ENCODE data around the gene BRD4. TPM values are rescaled to one million over a fixed set of nuclear protein-coding genes. Genes with fewer than 3 reads are reported as not detected.

The BRD4 gene
- polyA plus RNA-seq, 3 donors = 3.7 to 19.2 (median 4.2) TPM

DNA sequence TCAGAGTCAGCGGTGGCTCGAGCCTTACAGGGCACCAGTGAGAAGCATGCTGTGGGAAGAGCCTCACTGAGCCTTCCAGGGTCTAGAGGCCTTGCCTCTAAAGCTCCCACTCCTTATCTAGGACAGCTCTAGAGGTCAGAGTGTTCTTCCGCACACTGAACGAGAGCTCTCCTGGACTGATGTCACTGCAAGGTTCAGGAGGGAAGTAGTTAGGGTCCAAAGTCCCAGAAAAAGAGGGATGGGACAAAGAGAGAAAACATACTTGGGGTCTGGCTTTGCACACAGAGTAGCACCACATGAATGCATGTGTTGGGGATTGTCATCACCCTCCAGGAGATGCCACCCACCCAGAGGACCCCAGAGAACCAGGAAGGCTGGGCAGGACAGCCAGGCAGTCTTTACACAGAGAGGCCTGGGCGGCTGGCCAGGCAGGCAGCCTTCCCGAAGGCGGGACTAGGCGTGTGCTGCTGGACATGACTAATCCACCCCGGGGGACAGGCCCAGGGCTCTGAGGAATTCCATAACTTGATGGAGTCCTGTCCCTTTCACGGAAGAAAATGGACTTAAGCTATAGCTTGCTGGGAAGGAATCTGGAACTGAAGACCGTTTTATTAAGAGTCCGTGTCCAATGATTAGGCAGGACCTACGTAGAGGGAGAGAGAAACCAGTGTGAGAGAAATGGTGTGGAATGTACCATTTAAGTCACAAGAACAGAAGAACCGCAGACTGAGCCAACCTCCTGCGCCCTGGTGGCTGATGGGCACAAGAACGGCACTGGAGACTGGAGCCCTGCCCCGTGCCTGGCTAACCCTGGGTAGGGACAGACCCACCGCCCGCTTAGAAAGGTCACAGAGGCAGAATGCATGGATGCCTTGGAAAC, 83.5 kb downstream of the BRD4 start:
- H3K4me3 ChIP-seq (replicated peaks in 1 of 3; ENCODE audit: low read depth in 2 of 3, low read length in 3 of 3) = no peak overlapping the region
- Mint-ChIP-seq H3K27ac (peak overlapping the region in 2 of 7 donors; percentile 1 to 20), H3K9me3 (peaks cover 0 to 2% (median 0%) of the 10 kb centered on the region in 7 donors), H3K4me1 (no peaks in the 10 kb centered on the region), H3K36me3 (peaks cover 72 to 96% of the 10 kb centered on the region in 2 donors), H3K27me3 (ENCODE audit: low read depth in 3 of 3) (no peaks in the 10 kb centered on the region), H3K4me3 (no peak overlapping the region)
- no peaks in the 10 kb centered on the region for H3K4me1 ChIP-seq (ENCODE audit: control insufficient read depth in 1 of 2, insufficient read depth in 2 of 2, low read length in 2 of 2)
- H3K27ac ChIP-seq (ENCODE audit: low read depth in 1 of 2, low read length in 2 of 2) = no peak overlapping the region
- no peaks in the 10 kb centered on the region for H3K27me3 ChIP-seq (ENCODE audit: control insufficient read depth in 2 of 2, insufficient read depth in 2 of 2, low read length in 2 of 2)
- H3K9ac ChIP-seq (ENCODE audit: insufficient read depth, low read length, poor library complexity, severe bottlenecking) = no peak overlapping the region
- peaks cover 99% of the 10 kb centered on the region for H4K20me1 ChIP-seq (ENCODE audit: insufficient read depth, low read length)
- H3K9me3 ChIP-seq (replicated peaks in 1 of 2; ENCODE audit: control insufficient read depth in 1 of 2, insufficient read depth in 1 of 2, low read length in 2 of 2) = no peaks in the 10 kb centered on the region
- H3K4me2 ChIP-seq (replicated peaks; ENCODE audit: extremely low read depth, low read length, poor library complexity, severe bottlenecking) = no peak overlapping the region
- no peak for DNase-seq
- H2AFZ ChIP-seq (ENCODE audit: insufficient read depth, low read depth, low read length, poor library complexity, severe bottlenecking) = no peak overlapping the region
- H3K79me2 ChIP-seq (ENCODE audit: insufficient read depth, low read length) = peaks cover 15% of the 10 kb centered on the region
- WGBS (ENCODE audit: insufficient coverage) = 94% methylated on average over 16 of the region's 19 CpGs
- no peak for TF ChIP-seq CTCF (IDR thresholded peaks at IDR 0.05)
- peaks cover 95 to 98% of the 10 kb centered on the region in 2 donors for H3K36me3 ChIP-seq (replicated peaks in 1 of 2; ENCODE audit: control insufficient read depth in 1 of 2, insufficient read depth in 2 of 2, low read length in 2 of 2)
- intact Hi-C loops (cut with micrococcal nuclease) = no loop called here

GRCh38 chr19:15248106-15248505, 84.2 kb downstream of the BRD4 start:
- H3K27me3 Mint-ChIP-seq (ENCODE audit: low read depth in 3 of 3) = no peaks in the 10 kb centered on the region
- peaks cover 99% of the 10 kb centered on the region for H4K20me1 ChIP-seq (ENCODE audit: insufficient read depth, low read length)
- no peak overlapping the region for H3K27ac ChIP-seq (ENCODE audit: low read depth in 1 of 2, low read length in 2 of 2)
- H3K9ac ChIP-seq (ENCODE audit: insufficient read depth, low read length, poor library complexity, severe bottlenecking) = no peak overlapping the region
- peaks cover 11% of the 10 kb centered on the region for H3K79me2 ChIP-seq (ENCODE audit: insufficient read depth, low read length)
- DNase-seq = no peak
- WGBS (ENCODE audit: insufficient coverage) = 89% methylated on average over 4 of the region's 5 CpGs
- H3K4me1 ChIP-seq (ENCODE audit: control insufficient read depth in 1 of 2, insufficient read depth in 2 of 2, low read length in 2 of 2) = no peaks in the 10 kb centered on the region
- H3K4me1 Mint-ChIP-seq = no peaks in the 10 kb centered on the region
- no peak overlapping the region for H2AFZ ChIP-seq (ENCODE audit: insufficient read depth, low read depth, low read length, poor library complexity, severe bottlenecking)
- H3K9me3 ChIP-seq (replicated peaks in 1 of 2; ENCODE audit: control insufficient read depth in 1 of 2, insufficient read depth in 1 of 2, low read length in 2 of 2) = no peaks in the 10 kb centered on the region
- H3K36me3 Mint-ChIP-seq = peaks cover 69 to 95% of the 10 kb centered on the region in 2 donors
- H3K36me3 ChIP-seq (replicated peaks in 1 of 2; ENCODE audit: control insufficient read depth in 1 of 2, insufficient read depth in 2 of 2, low read length in 2 of 2) = peaks cover 93 to 98% of the 10 kb centered on the region in 2 donors
- peak overlapping the region in 2 of 7 donors; percentile 11 to 37 for H3K27ac Mint-ChIP-seq
- no peaks in the 10 kb centered on the region for H3K27me3 ChIP-seq (ENCODE audit: control insufficient read depth in 2 of 2, insufficient read depth in 2 of 2, low read length in 2 of 2)
- no peak overlapping the region for H3K4me2 ChIP-seq (replicated peaks; ENCODE audit: extremely low read depth, low read length, poor library complexity, severe bottlenecking)
- intact Hi-C loops (cut with micrococcal nuclease) = no loop called here
- TF ChIP-seq CTCF (IDR thresholded peaks at IDR 0.05) = no peak
- H3K4me3 ChIP-seq (replicated peaks in 1 of 3; ENCODE audit: low read depth in 2 of 3, low read length in 3 of 3) = no peak overlapping the region
- peaks cover 0 to 2% (median 0%) of the 10 kb centered on the region in 7 donors for H3K9me3 Mint-ChIP-seq
- no peak overlapping the region for H3K4me3 Mint-ChIP-seq
